GM18507 (cell line): ENCODE measurements around the gene CELA2B.
"Not testable (repeated sequence)": the region's sequence is repeated elsewhere in the genome, so short reads cannot be mapped to it uniquely, and the experiment has no call there.

Experiments used
- DNase-seq: peaks from one replicate; pipeline ENCODE4 v3.0.0; 2011; ENCODE audit warnings: low read depth; ENCODE audit not compliant: insufficient read length; ENCODE audit errors: extremely low spot score
- FAIRE-seq: peaks from 2 replicates; lab custom pipeline; 2011; peaks lifted over from hg19 to GRCh38; lab: Jason Lieb, UNC

The CELA2B gene

DNA sequence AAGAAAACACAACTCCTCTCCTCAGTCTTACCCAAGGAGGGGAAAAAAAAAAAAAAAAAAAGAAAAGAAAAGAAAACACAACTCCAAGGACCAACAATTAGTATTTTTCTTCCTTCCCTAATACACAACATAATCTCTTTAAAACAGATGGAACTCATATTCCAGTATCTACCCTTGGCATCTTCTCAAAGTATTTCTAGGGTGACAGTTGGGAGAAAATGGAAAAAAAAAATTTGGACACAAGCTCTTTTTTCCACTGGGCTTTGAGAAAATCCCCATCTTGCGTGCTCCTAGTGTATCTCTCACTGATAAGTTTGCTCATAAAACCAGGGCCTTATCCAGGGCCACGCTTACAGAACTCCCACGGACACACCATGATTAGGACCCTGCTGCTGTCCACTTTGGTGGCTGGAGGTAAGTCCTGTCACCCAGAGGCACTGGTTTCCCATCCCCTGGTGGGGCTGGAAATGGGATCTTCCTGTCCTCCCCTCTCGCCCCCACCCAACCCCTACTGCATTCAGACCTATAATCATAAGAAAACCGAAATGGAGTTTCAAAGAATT is at the start of gene CELA2B:
CELA2B (plus strand) TSS at position 353 of the 563 bp plus-strand sequence; CDS start at position 375, 22 bp downstream.
- DNase-seq (no peak), FAIRE-seq (no peak)

DNA sequence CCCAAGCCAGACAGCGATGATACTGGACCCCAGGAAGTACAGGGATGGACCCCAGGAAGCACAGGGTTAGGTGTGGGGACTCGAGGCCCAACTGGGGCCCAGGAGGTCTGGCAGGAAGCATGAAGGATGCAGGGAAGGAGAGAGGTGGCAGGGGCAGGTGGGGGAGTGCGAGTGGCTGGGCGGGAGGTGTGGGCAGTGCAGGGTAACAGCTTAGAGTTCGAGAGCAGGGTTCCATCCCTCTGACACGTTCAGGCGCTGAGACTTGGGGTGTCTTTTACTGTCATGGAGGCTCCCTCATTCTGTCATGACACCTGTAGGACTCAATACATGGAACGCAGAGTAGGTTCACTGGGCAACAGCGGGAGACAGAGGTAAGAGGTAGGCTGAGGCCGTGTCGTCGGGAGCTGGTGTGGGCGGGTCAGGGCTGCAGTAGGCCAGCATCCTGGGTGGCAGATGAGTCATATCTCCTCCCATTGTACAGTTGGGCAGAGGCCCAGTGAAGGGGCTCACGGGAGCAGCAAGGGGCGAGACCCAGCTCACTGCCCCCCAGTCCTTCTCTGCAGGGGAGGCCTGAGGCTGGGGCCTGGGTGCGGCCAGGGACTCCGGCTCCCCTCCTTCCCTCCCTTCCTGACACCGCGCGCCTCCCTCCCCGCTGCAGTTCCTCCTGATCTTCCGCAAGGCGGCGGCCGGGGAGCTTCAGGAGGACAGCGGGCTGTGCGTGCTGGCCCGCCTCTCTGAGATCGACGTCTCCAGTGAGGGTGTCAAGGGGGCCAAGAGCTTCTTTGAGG is 49.2 kb upstream of the CELA2B start:
- DNase-seq (no peak), FAIRE-seq (no peak)

DNA sequence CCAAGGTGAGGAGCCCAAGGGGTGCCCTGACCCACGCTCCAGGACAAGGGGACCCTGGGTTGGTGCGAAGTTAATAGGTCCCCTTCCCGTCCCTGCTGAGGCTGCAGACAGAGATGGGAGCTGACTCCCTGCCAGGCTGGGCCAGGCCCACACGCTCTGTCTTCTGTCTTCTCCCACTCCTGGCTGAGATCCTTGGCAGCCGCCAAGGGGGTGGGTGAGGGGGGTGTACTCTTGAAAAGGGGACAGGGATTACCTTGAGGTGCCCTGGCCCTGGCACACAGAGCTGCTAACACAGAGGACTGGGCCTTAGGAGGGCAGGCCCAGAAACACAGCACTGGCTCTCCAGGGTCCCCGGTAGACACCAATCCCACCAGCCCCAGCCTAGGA is 48.6 kb upstream of the CELA2B start:
- no peak for DNase-seq
- no peak for FAIRE-seq

DNA sequence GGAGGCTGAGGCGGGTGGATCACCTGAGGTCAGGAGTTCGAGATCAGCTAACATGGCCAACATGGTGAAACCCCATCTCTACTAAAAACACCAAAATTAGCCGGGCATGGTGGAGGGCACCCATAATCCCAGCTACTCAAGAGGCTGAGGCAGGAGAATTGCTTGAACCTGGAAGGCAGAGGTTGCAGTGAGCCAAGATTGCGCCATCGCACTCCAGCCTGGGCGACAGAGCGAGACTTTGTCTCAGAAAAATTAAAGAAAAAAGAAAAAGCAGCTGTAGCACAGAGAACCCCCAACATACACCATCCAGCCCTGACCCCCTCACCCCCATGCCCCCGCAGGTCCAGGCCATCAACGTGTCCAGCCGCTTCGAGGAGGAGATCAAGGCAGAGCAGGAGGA is 47.7 kb upstream of the CELA2B start:
- FAIRE-seq, DNase-seq: not testable (repeated sequence)

DNA sequence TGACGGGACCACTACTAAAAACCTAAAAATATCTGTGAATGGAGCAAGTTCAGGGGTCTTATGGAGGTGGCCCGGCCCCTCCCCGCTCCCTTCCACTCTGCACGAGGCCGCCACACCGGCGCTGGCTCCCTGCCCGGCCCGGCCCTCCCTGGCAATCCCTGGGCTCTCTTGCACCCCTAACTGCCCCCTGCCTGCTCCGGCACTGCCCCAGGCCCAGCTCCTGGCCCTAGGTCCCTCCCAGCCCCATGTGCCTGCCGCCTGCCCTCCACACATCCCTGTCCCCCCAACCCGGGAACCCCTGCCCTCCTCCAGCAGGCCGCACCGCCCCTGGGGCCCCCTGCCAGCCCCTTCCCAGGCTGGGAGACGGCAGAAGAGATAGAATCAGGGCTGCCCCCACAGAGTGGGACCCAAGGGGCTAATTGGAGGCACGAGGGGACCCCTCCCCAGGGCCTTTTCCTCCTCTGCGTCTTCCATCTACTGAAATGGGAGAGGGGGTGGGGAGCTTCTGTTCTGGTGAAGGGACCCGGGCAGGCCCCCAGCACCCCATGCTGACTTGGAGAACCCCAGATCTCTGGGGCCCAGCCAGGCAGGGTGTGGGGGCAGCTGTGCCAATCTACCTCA is 47.0 kb upstream of the CELA2B start:
- no peak for FAIRE-seq
- DNase-seq, result no peak

DNA sequence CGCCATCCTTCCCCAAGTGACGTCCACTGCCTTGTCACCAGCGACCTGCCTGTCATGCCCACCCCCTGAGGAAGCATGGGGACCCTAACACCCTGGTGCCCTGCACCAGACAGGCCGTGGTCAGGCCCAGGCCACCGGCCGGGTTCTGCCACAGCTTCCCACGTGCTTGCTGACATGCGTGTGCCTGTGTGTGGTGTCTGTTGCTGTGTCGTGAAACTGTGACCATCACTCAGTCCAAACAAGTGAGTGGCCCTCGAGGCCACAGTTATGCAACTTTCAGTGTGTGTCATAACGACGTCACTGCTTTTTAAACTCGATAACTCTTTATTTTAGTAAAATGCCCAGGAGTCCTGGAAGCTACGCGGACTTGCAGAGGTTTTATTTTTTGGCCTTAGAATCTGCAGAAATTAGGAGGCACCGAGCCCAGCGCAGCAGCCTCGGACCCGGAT is 46.2 kb upstream of the CELA2B start:
- DNase-seq (no peak), FAIRE-seq (no peak)

DNA sequence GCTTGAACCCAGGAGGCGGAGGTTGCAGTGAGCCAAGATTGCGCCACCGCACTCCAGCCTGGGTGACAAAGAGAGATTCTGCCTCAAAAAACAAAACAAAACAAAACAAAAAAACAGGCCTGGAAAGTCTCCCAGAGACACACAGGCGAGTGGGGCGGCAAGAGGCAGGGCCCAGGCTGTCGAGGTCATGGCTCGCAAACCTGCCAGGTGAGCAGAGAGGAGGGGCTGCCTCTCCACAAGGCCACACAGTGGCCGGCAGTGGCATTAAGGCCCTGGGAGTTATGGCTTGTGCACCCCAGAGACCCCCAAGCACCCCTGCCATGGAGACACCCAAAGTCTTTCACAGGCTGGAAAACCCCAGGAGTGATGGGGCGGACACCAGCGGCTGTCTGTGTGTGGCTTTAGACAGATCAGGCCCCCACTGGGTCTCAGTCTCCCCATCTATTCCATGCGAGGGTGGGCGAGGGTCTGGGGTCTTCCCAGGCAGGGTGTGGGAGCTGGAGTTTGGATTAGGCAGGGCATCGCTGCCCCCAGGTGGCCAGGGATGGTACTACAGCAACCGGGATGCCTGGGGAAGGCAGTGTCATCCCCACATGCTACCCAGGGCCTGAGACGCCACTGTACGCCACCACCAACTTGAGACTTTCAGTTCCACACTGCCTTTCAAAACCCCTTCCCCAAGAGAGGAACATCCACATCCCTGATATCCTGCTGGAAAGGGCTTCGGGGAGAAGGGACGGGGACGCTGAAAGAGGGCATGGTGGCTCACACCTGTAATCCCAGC is 44.9 kb upstream of the CELA2B start:
- DNase-seq (peak; percentile 64), FAIRE-seq (peak; percentile 79)

DNA sequence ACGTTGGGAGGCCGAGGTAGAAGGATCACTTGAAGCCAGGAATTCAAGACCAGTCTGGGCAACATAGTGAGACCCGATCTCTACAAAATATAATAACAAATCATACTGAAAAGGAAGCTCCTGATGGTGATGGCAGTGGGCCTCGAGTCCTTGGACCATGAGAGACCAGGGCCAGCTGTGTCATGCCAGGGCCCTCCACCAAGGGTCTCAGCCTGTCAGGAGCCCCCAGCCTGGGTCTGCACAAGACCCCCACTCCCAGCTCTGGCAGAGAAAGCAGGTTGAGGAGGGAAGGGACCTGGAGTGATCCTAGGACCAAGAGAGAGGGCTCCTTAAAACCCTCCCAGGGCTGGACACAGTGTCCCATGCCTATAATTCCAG is 44.3 kb upstream of the CELA2B start:
- no peak for DNase-seq
- no peak for FAIRE-seq

DNA sequence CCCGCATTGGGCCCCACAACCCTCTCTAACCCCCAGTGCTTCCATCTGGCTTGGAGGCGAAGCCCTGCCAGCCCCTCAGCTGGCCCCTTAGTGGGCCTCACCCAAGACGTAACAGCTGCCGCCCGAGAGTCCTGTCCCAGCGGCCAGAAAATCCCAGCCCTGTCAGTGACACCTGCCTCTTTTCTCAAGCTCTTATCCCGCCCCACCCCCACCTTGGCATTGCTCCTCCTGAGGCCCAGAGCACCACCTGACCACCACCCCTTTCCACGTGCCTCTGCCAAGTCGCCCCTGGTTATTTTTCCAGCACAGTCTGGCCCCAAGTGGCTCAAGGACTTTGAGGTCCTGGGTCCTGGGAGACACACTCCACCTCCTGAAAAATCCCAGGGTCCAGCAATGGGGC is 43.6 kb upstream of the CELA2B start:
- no peak for FAIRE-seq

DNA sequence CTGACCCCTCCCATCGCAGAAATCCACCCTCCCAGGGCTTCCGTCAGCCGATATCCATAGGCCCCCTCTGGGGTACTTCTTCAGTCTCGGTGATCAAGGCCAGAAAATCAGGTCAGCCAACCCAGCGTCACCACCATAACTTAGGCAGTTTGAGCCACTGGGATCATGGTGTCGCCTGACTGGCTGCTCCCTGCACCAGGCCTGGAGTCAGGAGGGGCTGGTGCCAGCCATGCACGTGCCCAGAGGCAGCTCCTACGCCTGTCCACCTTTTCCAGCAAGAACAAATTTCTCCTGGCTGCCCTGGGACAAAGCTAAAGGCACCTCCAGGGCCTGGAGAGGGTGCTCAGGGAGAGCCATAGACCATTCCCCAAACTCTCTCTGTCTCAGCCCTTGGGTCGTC is 42.4 kb upstream of the CELA2B start:
- FAIRE-seq, result no peak

More for the DNA sequence above, 43.6 kb upstream of the CELA2B start:
- DNase-seq, result no peak

DNA sequence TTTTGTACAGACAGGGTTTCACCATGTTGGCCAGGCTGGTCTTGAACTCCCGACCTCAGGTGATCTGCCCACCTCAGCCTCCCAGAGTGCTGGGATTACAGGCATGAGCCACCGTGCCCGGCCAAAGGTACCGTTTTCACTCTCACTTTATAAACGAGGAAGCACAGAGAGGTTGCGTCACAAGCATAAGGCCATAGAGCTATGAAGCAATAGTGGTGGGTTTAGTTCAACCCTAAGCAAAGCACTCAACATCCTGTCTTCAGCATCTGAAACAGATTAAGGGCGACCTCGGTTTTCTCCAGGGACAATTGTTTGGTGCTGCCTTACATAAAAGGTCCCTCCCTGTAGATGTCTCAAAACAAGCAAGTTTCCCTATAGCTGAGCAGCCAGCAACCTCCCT is 41.2 kb upstream of the CELA2B start:
- FAIRE-seq, DNase-seq: not testable (repeated sequence)

More for the DNA sequence above, 42.4 kb upstream of the CELA2B start:
- DNase-seq, result no peak

DNA sequence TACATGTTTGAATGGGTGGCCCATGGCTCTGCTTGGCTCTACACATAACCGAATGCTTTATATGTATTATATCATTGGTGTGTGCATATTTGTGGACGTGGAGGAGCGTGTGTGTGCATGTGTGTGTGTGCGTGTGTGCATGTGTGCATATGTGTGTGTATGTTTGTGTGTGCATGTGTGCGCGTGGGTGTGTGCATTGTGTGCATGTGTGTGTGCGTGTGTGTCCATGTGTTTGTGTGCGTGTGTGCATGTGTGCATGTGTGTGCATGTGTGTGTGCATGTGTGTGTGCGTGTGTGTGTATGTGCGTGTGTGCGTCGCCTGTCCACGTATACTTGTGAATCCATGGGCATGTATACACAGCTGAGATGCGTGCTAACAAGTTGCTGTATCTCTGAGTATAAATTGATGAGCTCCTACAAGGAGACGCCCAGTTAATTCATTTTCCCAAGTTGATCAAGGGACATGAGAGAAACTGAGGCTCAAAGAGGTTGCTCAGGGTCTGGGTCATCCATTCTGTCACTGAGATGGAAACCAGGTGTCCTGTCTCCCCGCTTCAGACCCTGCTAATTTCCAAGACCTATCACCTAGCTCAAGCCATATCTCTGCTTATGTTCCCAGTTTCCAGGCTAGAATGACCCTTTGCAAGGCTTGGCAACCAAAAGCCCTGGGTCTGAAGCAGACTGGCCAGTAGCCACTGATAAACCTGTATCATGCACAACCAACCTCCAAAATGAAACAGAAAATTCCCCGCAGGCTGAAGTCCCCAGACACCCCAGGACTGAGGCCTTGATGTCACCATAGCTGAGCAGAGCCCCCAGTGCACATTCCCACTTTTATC is 40.4 kb upstream of the CELA2B start:
- FAIRE-seq, result no peak
- DNase-seq, result no peak

DNA sequence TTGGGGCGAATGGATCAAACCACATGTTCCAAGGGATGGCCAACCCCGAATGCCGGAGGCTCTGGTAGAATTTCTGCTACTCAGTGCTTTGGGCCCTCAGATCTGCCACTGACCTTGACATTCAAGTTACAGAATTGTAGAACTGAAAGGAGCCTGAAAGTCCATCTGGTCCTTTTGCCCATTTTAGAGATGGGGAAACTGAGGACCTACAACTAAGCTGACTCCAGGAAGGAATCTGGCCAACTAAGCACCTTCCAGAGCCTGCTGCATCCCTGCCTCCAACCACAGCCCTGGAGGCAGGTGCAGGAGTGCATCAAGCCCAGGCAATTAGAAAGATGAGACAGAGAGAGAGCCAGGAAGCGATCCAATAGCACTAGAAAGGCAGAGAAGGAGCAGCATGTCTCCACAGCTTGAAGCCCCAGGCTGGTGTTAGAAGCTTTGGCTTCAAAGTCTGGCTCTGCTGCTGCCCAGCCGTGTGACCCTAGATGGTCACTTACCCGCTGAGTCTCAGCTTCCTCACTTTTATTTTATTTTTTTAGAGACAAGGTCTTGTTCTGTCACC is 38.9 kb upstream of the CELA2B start:
- no peak for FAIRE-seq
- DNase-seq, result no peak

DNA sequence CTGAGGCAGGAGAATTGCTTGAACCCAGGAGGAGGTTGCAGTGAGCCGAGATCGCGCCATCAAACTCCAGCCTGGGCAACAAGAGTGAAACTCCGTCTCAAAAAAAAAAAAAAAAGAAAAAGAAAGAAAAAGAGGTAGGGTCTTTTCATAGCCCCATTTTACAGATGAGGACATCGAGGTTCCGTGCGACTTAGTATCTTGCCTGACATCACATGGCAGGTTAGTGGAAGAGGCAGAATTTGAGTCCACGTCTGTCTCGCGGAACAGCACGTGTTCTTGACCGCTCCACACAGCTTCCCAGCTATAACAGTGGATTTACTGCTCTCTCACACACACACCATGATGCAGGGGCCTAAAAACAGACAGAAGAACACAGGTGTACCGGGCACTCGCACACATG is 36.6 kb upstream of the CELA2B start:
- FAIRE-seq, result no peak
- DNase-seq, result no peak

DNA sequence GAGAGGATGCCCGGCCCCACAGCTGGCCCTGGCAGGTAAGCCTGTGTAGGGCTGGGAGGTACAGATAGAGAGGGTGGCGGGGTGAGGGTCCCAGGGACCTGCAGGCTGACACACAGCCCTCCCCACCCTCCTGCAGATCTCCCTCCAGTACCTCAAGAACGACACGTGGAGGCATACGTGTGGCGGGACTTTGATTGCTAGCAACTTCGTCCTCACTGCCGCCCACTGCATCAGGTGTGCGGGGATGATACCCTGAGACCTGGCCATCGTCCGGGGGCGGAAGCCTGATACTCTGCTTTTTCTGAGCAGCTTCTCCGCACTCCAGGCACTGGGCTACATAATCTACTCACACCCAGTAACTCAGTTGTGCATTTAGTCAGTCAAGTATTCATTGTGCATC is 35.5 kb upstream of the CELA2B start:
- DNase-seq (no peak), FAIRE-seq (no peak)

DNA sequence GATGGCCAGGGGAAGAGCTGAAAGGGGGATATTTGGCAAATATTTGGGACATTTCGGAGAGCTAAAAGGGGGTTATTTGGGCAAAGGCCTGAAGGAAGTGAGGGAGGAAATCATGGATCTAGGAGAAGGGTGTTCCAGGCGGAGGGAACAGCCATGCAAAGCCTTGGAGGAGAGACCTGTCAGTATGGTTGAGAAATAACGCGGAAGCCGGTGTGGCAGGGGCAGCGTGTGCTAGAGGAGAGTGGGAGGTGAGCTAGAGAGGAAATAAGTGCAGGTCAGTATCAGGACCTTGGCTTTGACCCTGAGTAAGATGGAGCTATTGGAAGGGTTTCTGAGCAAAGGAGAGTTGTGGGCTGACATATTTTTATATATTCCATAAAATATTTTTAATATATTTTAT is 34.7 kb upstream of the CELA2B start:
- FAIRE-seq (no peak), DNase-seq (no peak)

DNA sequence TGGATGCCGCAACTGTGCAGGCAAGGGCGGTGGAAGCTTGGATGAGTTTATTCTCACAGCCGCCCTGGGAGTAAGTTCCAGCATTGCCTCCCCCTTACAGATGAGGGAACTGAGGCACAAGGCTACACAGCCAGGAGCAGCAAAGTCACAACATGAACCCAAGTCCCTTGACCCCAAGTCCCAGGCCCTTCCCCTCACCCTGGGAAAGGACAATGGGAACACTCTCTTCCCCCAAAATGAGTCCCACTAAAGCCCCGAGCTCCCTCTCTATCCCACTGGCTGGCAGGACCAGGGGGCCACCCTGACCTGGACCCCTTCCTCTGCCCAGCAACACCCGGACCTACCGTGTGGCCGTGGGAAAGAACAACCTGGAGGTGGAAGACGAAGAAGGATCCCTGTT is 33.8 kb upstream of the CELA2B start:
- DNase-seq (no peak), FAIRE-seq (no peak)

DNA sequence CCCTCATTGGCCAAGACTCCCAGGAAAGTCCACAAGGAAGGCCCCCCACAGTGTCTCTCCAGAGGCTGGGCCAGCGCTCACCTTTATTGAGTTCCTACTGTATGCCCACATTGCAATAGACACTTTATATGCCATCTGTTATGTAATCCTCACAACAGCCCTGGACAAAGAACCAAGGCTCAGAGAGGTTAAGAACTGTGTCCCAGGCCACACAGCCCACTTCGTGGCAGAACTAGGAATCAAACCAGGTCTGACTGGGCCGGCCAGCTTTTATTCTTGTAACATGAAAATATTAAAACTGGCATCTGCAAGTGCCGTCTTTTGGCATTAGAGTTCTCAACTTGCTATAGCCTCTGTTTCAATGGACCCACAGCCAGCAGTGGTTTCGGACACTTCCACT is 33.1 kb upstream of the CELA2B start:
- DNase-seq (no peak), FAIRE-seq (no peak)

DNA sequence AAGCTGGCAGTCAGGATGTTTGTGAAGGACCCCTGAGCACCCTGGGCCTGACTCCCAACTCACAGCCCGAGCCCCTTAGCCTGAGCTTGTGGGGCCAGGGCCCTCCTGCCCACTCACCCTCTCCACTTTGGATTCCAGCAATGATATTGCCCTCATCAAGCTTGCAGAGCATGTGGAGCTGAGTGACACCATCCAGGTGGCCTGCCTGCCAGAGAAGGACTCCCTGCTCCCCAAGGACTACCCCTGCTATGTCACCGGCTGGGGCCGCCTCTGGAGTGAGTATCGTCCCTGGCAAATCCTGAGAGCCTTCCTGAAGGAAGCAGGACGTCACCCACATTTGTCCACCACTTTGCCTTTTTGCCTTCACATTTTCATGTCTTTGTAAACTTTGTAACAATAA is 32.6 kb upstream of the CELA2B start:
- FAIRE-seq (no peak), DNase-seq (no peak)
